AG10803 (cell line): ENCODE data around the gene DHX36.

Source experiments
- DNase-seq: peaks from one replicate; pipeline ENCODE4 v3.0.0; 2010; ENCODE audit warnings: low read depth
- H3K4me3 ChIP-seq: 2 replicates; pipeline ENCODE4 v1.5.1; 2011; ENCODE audit warnings: mild to moderate bottlenecking, low read length, control low read depth
- TF ChIP-seq, protein P1 (sequence below): conservative IDR thresholded peaks from 2 replicates; pipeline ENCODE4 v1.5.1; 2011; ENCODE audit warnings: mild to moderate bottlenecking, low read length, control low read depth, inconsistent platforms

DHX36 gene

DNA sequence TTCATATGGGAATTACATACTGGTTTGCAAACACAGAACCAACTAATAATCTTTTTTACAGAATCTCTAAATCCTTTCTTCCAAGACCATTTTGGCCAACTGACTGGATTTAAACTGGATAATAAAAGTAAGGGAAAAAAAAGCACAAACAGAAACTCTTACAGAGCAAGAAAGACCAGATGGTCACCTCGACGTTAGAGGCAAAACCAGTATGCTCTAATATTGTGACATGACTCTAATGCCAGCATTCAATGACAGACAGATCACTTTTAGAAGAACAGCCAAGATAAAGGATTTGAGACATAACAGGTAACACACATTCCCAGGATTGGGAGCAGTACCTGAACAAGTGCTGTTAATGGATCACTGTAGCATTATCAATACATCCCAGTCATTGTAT is 50.9 kb downstream of the DHX36 start:
- no peak for DNase-seq
- TF ChIP-seq, protein P1, sequence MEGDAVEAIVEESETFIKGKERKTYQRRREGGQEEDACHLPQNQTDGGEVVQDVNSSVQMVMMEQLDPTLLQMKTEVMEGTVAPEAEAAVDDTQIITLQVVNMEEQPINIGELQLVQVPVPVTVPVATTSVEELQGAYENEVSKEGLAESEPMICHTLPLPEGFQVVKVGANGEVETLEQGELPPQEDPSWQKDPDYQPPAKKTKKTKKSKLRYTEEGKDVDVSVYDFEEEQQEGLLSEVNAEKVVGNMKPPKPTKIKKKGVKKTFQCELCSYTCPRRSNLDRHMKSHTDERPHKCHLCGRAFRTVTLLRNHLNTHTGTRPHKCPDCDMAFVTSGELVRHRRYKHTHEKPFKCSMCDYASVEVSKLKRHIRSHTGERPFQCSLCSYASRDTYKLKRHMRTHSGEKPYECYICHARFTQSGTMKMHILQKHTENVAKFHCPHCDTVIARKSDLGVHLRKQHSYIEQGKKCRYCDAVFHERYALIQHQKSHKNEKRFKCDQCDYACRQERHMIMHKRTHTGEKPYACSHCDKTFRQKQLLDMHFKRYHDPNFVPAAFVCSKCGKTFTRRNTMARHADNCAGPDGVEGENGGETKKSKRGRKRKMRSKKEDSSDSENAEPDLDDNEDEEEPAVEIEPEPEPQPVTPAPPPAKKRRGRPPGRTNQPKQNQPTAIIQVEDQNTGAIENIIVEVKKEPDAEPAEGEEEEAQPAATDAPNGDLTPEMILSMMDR: no peak
- no peak overlapping the region for H3K4me3 ChIP-seq

DNA sequence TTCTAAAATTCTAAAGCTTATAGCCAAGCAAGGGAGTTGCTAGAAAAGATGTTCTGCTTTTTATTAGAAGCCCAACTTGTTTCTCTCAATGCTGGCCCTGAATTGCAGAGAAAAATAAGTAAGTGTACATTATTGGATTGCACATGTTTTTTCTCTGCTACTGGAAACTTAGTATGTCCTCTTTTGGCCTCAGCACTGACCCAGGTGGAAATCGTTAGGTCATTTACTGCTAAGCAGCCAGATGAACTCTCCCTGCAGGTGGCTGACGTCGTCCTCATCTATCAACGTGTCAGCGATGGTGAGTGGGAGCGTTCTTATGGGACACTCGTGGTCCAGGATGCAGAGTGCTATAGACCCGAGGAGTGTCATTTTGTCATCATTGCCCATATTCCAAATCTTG is 69.8 kb downstream of the DHX36 start:
- H3K4me3 ChIP-seq: no peak overlapping the region
- TF ChIP-seq, protein P1: no peak

DNA sequence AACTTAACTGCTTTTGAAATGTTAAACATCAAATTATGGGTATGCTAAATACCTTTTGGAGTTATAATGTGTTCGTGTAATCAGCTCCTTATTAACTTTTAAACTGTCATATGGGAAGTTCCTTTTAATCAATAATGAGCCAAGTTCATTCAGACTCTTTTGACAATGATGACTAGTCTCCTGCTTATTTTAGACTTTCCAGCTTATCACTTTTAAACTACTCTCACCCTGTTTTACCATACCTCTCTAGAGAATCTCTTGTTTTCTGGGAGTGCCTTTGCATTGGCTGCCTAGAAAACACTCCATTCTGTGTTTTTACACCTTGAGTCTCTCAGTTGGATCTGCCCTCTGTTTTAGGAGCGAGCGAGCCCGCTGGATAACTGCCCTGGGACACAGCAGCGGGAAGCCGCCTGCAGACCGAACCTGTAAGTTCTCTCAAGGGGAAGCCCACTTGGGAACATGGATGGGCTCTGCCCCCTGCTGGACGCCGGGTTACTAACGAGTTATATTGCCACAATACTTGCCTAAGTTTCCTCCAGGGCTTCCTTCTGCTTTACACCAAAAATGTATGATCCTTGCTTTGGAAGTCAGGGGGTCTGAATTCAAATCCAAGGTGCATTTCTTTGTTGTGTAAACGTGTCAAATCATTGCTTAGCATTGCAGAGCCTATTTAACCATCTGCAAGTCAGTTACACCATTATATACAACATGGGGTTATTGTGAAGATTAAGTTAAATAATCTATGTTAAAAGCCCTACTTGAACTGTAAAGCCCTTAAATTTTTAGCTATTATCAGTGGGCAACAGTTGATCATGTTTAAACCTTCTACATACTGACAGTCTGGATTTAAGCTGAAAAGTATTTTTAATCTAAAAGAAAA is 71.3 kb downstream of the DHX36 start:
- TF ChIP-seq, protein P1: peak; percentile 97
- DNase-seq: peak; percentile 84
- H3K4me3 ChIP-seq: no peak overlapping the region

More for the DNA sequence above, 69.8 kb downstream of the DHX36 start:
- no peak for DNase-seq

DNA sequence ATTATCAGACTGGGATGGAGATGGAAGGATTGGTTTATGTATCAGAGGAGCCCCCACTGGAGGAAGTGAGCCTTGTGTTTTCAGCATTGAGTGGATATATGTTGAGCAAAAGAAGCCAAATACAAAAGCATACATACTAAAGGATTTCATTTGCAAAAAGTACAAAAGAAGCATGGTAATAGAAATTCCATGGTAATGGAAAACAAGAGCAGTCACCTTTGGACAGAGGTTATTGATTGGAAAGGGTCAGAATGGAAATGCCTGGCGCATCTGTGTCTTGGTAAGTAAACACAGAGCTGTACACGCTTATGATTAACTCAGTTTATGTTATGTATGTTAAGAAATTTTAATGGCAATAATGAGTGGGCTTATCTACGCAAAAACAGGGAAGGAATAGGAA is 72.7 kb downstream of the DHX36 start:
- no peak overlapping the region for H3K4me3 ChIP-seq
- DNase-seq: no peak
- TF ChIP-seq, protein P1: no peak

DNA sequence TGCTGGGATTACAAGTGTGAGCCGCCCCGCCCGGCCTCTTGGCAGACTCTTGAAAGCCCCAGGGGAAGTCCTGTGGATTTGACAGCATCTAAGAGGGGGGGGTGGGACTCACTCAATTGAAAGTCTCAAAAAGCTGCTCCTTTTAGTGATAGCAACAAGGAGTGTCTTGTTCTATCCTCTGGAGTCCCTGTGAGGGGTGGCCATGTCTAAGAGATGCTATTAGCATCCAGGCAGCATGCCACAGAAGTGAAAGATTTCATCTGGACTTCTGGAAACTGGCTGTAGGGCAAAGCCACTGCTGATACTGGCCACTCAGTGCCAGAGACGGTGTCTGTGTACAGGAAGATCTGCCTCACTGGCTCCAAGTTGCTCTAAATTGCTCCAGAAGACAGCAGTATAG is 74.0 kb downstream of the DHX36 start:
- no peak for DNase-seq
- TF ChIP-seq, protein P1: no peak
- no peak overlapping the region for H3K4me3 ChIP-seq

DNA sequence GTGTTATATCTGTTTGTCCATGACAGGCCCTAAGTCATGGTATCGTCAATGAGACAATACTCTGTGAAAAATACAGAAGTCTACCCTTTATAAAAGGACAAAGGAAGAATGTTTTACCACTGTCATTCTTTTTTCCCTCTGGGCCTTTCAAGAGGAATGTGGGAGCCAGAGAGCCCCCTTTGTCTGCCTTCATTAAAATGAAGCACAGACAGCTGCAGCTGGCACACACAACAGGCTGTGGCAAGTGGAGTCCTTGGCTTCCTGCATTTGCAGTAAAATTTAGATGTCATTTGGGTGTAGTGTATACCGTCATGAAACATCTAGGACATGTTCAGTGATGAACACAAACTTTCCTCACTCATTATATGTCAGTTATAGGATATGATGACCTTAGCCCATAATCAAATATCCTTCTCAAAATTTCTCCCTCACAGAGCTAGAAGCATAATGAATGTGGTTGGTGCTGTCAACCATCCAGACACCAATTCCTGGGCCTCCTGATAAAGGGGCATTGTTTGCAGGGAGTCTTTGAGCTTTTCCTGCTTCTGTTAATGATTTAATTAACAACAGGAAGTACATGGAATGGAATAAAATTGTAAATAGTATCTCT is 76.4 kb downstream of the DHX36 start:
- H3K4me3 ChIP-seq: no peak overlapping the region
- no peak for DNase-seq
- TF ChIP-seq, protein P1: no peak

DNA sequence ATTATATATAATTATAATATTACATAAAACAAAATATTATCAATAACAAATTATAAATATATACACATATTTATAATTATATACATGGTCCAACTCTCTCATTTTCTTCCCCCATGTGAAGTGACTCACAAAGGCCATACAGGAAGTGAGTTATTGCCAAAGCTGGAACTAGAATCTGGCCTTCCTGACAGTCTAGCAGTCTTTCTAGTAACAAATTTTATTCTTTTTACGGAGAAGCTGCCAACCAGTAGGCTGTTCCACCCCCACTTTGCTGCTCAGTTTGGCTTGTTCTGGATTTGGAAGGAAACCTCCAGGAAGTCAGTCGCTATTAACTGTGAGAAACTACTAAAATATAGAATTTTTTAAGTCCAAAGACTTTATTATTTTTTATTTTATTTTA is 79.6 kb downstream of the DHX36 start:
- TF ChIP-seq, protein P1: no peak
- DNase-seq: peak; percentile 40
- no peak overlapping the region for H3K4me3 ChIP-seq
